Coronary artery (tissue), 2 donors: Measurements from ENCODE around the gene IRX3.

ENCODE experiments used
- DNase-seq: peaks from one replicate; pipeline ENCODE4 v3.0.0-alpha.2; 2017; ENCODE audit warnings: low spot score
- H3K27ac ChIP-seq, 2 donors: fragments of 200-600 bp; sonication (generic); one replicate each; pipeline ENCODE4 v1.5.1; 2016 to 2019
- H3K4me3 ChIP-seq: fragments of 200-600 bp; sonication (generic); 2 replicates; pipeline ENCODE4 v1.5.1; 2016; ENCODE audit warnings: mild to moderate bottlenecking, moderate library complexity
- TF ChIP-seq, protein P1 (sequence below): fragments of 200-600 bp; sonication (generic); IDR thresholded peaks from one replicate; pipeline ENCODE4 v1.5.1; 2019; ENCODE audit warnings: antibody characterized with exemption

The IRX3 gene

DNA sequence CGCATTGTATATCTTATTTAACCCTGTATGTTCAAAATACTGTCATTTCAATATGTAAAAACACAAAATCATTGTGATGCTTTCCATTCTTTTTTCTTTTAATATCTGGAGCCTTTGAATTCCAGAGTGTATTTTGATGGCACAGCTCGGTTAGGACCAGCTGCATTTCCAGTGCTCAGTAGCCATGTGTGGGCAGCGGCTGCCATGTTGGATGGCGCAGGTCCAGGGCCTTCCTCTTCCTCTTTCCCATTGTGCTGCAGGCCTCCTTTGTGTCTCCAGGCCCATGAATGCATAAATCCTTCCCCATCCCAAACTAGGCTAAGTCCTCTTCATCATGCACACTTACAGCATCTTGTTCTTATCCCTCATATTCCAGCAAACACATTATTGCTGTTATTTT is 13.0 kb downstream of the IRX3 start:
- TF ChIP-seq, protein P1, sequence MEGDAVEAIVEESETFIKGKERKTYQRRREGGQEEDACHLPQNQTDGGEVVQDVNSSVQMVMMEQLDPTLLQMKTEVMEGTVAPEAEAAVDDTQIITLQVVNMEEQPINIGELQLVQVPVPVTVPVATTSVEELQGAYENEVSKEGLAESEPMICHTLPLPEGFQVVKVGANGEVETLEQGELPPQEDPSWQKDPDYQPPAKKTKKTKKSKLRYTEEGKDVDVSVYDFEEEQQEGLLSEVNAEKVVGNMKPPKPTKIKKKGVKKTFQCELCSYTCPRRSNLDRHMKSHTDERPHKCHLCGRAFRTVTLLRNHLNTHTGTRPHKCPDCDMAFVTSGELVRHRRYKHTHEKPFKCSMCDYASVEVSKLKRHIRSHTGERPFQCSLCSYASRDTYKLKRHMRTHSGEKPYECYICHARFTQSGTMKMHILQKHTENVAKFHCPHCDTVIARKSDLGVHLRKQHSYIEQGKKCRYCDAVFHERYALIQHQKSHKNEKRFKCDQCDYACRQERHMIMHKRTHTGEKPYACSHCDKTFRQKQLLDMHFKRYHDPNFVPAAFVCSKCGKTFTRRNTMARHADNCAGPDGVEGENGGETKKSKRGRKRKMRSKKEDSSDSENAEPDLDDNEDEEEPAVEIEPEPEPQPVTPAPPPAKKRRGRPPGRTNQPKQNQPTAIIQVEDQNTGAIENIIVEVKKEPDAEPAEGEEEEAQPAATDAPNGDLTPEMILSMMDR, result no peak
- H3K4me3 ChIP-seq, result no peak overlapping the region
- no peak for DNase-seq
- no peak overlapping the region for H3K27ac ChIP-seq

DNA sequence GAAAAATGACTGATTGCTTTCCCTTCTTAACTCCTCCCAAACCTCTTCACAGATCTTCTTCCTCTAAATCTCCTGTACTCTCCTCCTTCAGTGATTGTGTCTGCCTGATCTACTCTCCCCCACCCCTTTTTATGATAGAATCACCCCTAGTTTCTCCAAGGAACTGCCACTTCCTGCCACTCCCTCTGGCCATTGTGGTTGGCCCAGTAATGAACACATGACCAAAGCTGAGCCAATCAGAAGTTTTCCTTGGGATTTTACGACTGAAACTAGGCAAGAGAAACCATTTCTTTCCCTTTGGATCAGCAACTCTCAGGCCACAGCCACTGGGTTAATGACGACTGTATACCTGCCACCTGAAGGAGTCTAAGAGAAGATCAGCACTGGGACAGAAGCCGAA is 15.9 kb downstream of the IRX3 start:
- Histone ChIP-seq H3K4me3 (no peak overlapping the region), H3K27ac (no peak overlapping the region)
- TF ChIP-seq, protein P1, result no peak
- DNase-seq, result no peak

DNA sequence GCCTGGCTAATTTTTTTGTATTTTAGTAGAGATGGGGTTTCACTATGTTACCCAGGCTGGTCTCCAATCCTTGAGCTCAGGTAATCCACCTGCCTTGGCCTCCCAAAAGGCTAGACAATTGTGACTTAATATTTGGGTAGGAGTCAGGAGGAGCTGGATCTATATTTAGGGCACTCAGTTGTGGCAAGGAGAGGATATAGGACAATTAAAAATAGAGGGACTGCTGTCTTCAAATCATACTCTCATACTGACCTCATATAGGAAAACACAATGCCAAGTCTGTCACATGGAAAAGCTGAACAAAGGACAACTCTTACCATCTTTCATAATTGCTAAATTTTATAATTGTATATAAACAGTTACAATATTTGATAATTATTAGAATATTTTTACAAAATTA is 17.1 kb downstream of the IRX3 start:
- TF ChIP-seq, protein P1, result no peak
- no peak overlapping the region for H3K27ac ChIP-seq
- DNase-seq, result no peak

DNA sequence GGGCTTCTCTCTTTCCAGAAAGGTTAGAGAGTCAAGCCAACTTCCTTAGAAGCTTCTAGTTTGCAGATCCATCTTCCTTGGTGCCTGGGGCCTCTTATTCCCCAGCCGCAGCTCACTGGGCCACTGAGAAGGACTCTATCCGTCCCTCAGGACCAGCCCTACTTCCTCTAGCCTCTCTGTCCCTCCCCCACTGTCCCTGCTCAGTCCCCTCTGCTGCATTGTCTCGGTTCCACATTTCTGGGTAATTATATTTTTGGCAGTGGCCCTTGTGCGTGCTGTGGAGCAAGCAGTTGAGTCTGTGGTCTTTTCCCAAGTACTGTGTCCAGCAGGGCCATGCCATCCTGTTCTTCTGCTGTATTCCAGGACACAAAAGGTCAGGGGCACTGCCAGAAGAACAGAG is 17.8 kb downstream of the IRX3 start:
- TF ChIP-seq, protein P1, result no peak

More for the DNA sequence above, 17.1 kb downstream of the IRX3 start:
- H3K4me3 ChIP-seq, result no peak overlapping the region

DNA sequence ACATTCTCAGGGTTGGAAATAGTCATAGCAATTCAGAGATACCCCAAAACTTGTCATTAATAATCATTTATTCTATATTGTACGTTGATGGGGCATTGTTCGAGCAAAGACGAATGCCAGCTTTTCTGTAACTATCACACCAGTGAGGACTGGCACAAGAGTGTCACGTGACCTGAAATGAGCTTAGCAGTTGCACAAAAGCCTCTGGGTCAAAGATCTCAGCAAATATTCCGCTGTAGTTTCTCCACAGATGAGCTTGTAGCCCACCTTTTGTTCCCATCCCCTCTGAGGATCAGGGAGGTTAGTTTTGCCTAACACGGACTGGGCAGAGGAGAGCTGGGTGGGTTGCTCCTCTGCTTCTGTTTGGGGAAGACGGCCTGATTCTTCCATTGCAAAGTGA is 18.2 kb downstream of the IRX3 start:
- H3K4me3 ChIP-seq, result no peak overlapping the region
- H3K27ac ChIP-seq, result no peak overlapping the region
- DNase-seq, result peak; percentile 3
- TF ChIP-seq, protein P1, result no peak

More for the DNA sequence above, 17.8 kb downstream of the IRX3 start:
- no peak overlapping the region for H3K4me3 ChIP-seq
- no peak overlapping the region for H3K27ac ChIP-seq
- peak; percentile 36 for DNase-seq

DNA sequence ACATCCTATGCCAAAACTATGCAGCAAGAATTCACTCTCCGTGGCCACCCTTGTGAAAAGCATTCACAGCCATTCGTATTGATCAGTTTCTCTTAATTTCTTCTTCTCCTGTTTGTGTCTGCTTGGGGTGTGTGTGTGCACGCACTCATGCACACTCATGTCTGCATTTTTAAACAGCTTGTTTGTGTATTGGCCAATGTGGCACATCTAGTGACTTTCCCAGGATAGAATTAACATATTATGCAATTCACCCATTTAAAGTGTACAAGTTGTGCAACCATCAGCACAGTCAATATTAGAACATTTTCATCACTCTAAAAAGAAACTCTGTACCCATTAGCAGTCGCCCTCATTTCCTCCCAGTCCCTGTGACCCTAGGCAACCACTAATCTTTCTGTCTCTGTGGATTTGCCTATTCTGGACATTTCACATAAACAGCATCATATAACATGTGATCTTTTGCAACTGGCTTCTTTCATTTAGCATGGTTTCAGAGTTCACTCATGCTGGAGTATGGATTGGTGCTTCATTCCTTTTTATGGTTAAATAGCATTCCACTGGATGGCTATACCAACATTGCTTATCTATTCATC is 20.1 kb downstream of the IRX3 start:
- Histone ChIP-seq H3K4me3 (no peak overlapping the region), H3K27ac (no peak overlapping the region)
- peak; percentile 40 for DNase-seq
- TF ChIP-seq, protein P1, result no peak

DNA sequence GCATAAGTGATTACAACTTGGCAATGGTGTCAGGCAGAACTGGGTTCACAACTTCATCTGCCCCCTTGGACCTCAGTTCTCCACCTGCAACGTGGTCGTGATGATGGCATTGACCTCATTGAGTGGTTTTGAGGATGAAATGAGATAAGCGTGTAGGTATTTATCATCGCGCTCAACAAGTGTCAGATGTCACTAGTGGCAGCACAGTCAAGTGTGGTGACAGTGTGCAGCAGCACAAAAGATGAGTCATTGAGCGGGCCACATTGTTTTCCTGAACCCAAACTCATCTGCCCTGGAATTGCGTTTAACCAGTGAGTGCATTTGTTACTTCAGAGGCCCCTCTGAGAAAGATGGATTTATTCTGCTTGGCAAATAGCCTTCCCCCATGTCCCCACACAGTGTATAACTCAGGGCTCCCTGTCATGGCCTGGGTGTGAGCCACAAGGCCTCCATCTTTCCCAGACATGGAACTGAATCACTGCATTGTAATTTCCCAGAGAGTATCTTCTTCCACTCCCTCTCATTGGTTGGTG is 20.9 kb downstream of the IRX3 start:
- TF ChIP-seq, protein P1, result no peak
- no peak overlapping the region for H3K27ac ChIP-seq
- DNase-seq, result peak; percentile 31
- H3K4me3 ChIP-seq, result no peak overlapping the region
